GM21528 (cell line): ENCODE measurements around the gene DNAJC15.

ENCODE experiments used
- ATAC-seq: cut with Tn5 transposase; IDR thresholded peaks from one replicate; pipeline ENCODE4 v1.9.1; 2021; ENCODE audit warnings: mild to moderate bottlenecking, moderate library complexity; ENCODE audit not compliant: unreplicated experiment, low FRiP score

DNAJC15 gene

DNA sequence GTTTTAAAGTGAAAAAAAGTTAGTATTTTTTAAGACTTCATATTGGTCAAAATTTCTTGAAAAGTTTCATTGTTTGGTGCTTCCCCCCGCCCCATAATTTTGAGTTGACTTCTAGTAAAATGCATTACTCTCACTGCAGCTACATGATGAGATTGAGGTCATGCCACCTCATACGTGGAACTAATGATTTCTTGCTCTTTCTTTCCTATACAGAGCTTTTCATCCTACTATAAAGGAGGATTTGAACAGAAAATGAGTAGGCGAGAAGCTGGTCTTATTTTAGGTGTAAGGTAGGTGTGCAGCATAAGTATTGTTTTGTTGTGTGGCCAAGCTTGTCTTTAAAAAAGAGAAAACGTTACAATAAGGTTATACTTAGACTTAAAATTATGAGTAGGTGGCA lies 55.0 kb downstream of the DNAJC15 start:
- ATAC-seq: no peak

- no peak for ATAC-seq
These were observed 56.1 kb downstream of the DNAJC15 start for GRCh38 chr13:43079392-43079931.

DNA sequence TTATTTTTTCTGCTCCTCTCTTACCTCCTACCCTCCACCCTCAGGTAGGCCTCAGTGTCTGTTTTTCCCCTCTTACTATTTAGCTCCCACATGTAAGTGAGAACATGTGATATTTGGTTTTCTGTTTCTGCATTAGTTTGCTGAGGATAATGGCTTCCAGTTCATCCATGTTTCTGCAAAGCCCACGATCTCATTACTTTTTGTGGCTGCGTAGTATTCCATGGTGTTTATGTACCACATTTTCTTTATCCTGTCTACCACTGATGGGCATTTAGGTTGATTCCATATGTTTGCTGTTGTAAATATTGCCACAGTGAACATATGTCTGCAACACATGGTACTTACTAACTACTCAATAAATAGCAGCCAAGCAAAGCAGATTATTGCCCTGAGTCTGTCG lies 56.8 kb downstream of the DNAJC15 start:
- no peak for ATAC-seq

GRCh38 chr13:43081866-43082265 lies 58.5 kb downstream of the DNAJC15 start:
- no peak for ATAC-seq

DNA sequence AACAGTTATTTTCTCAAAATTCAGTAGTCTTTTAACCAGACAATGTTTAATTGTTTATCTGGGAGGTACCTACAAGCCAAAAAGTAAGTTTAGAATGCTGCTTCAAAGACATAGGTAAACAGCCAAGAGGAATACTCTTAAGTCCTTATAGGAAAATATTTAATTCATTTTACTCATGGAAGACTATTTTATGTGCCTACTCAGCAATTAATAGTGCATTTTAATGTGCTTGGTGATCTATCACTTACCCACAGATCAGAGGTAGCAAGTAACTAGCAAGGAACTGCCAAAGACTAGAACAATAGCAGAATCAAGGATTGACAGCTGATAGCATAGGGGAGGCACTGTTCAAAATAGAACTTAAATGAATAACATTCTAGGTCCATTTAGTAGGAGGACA lies 60.4 kb downstream of the DNAJC15 start:
- ATAC-seq: no peak

- ATAC-seq: no peak
These were observed 62.2 kb downstream of the DNAJC15 start for GRCh38 chr13:43085545-43085944.

DNA sequence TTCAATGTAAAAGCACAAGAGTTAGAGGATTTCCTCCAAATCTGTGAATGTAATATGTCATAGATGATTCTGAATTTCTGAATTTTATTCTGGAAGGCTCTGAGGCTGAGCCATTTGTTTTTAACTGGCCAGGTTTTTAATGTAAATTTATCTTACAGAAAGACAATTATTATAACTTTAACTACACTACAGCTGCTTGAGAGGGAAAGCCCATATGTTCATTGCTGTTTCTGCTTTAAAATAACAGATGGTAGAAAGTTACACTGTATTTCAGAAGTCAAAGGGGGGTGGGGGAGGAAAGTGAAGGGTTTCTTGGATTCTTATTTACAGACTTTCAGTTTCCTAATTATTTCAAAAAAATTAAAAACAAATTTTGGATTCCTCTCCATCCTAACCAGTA lies 62.8 kb downstream of the DNAJC15 start:
- ATAC-seq: no peak

DNA sequence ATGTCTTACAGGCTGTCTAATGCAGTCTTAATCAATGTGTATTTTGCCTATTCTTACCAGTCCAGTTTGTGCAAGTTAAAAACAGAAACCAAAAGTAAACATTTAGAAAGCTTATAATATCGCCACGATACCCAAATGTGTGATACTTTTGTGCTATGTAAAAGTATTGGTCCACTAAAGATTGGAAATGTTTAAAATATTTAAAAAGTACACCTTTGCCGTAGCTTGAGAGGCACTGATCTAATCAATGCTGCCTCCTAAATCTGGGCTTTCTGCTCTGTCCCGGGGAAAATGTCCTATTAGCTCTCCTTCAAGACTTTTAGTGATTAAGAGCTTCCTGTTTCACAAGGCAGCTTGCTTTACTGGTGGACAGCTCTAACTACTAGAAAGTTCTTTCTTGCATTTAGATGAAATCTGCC lies 64.7 kb downstream of the DNAJC15 start:
- no peak for ATAC-seq

GRCh38 chr13:43089912-43090498 lies 66.6 kb downstream of the DNAJC15 start:
- no peak for ATAC-seq

DNA sequence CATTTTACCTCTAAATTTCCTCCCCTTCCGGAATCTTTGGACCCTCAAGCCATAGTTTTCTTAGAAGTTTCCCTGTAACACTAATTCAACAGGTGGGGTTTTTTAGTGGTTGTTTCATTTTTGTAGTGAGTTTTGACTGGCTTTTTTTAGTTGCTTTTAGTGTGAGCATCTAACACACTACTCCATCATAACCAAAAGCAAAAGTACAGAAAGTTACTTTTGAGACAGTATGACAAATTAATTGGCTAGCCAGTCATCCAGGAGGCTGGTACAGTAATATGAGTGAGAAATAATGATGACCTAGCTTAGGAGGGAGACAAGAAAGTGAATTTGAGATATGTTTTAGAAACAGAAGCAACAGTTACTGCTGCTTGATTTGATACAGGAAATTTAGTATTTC lies 71.5 kb downstream of the DNAJC15 start:
- peak; percentile 82 for ATAC-seq

- ATAC-seq: no peak
These were observed 72.7 kb downstream of the DNAJC15 start for GRCh38 chr13:43095771-43096719.

GRCh38 chr13:43100667-43101066 lies 77.3 kb downstream of the DNAJC15 start:
- no peak for ATAC-seq

GRCh38 chr13:43102304-43102703 lies 78.9 kb downstream of the DNAJC15 start:
- ATAC-seq: no peak

- no peak for ATAC-seq
These were observed 84.4 kb downstream of the DNAJC15 start for GRCh38 chr13:43107780-43108179.

- no peak for ATAC-seq
These were observed 86.7 kb downstream of the DNAJC15 start for GRCh38 chr13:43110036-43110435.

DNA sequence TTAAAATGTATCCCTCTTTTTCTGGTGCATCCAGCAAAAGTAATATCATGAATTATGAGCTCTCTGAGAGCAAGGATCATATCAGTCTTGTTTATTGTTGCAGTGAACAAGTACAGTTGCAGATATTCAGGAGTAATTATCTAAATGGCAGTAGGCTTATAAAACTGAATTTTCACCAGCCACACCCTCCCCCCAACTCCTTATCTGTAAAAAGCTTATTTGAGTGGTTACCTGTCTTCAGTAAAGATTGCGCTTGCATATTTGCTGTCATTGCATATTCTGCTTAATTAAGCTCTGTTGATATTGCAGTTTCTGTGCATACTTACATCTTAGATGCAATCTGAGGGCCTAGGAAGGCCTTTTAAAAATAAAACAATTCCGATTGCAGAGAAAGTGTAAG lies 87.3 kb downstream of the DNAJC15 start:
- ATAC-seq: no peak

DNA sequence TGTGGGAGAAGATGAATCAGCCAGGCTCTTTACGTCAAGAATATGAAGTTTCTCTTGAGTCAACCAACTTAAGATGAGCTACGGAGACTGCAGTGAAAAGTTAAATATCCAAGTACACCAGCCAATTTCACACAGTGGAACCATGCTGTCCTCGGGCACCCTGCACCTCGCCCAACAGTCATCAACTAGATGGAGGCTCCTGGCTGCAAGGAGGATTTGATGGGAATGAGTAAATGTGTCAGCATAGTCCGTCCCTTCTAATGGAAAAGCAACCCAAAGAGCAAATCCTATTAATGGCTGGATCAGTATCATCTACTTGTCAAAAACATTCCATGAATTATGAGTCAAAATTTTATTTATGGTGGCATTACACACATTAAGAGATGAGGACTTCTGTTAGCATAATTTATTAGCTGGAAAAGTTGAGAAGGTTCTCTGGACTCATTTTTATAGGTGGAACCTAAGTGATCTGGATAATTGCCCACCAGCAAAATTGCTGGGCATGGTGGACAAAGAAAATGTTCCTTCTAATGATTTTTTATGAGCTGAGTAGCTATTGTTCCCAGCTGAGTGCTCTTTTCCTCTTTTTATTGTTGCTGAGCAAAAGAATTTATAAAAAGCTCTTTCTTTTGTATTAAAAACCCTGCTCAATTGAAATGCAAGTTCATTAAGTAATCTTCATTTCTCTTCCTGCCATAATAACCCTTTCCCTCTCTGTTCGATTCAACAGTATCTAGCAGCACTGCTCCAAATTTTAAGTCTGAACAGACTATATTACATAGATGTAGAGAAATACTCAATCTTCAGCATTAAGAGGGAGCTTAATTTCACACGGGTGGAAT lies 88.4 kb downstream of the DNAJC15 start:
- ATAC-seq: no peak

GRCh38 chr13:43113603-43114002 lies 90.2 kb downstream of the DNAJC15 start:
- ATAC-seq: no peak

- ATAC-seq: no peak
These were observed 91.1 kb downstream of the DNAJC15 start for GRCh38 chr13:43114504-43114903.

- ATAC-seq: no peak
These were observed 91.8 kb downstream of the DNAJC15 start for GRCh38 chr13:43115141-43115540.

DNA sequence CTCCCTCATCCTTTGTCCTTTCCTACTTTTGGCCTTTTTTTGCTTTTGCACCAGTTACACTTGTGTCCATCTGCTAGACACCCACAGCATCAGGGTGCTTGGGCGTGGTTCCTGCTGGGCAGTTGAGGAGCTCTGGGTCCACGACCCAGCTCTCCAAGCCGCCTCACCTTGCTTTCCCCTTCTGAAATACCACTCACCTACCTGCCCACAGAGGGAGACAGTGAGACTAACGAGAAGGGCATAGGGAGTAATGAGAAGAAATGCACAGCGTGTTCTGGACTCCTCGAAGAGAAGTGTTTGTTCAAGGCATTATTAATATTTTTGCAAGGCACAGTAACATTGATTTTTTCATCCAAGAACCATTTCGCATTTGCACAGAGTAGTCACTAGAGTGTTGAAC lies 92.9 kb downstream of the DNAJC15 start:
- ATAC-seq: no peak
